Neutrophil (primary cell): ENCODE data around the gene CCL24.

Experiments used
- H3K27ac ChIP-seq: fragments of 200-600 bp; sonication (generic); 2 replicates; pipeline ENCODE4 v1.5.1; 2016; ENCODE audit warnings: mild to moderate bottlenecking, moderate library complexity
- H3K27me3 ChIP-seq: fragments of 200-600 bp; sonication (generic); 2 replicates; pipeline ENCODE4 v1.6.0; 2016; ENCODE audit warnings: mild to moderate bottlenecking
- H3K36me3 ChIP-seq: fragments of 200-600 bp; sonication (generic); 2 replicates; pipeline ENCODE4 v1.5.1; 2017
- H3K4me1 ChIP-seq, 2 experiments: fragments of 200-600 bp in 1 of 2; sonication (generic) in 1 of 2; 1 replicate in 1 of 2; 2 replicates in 1 of 2; pipeline versions ENCODE4 v1.5.1 to v1.6.1; 2013 to 2016; ENCODE audit warnings: low read depth in 1 of 2, low read length in 1 of 2, mild to moderate bottlenecking in 1 of 2, moderate library complexity in 1 of 2; ENCODE audit not compliant: control insufficient read depth in 1 of 2, insufficient read depth in 1 of 2
- H3K4me3 ChIP-seq, 2 experiments: fragments of 200-600 bp in 1 of 2; sonication (generic) in 1 of 2; 1 replicate in 1 of 2; 2 replicates in 1 of 2; pipeline ENCODE4 v1.5.1; 2013 to 2016; ENCODE audit warnings: low read depth in 1 of 2, low read length in 1 of 2, mild to moderate bottlenecking in 1 of 2, moderate library complexity in 1 of 2
- H3K9me3 ChIP-seq: fragments of 200-600 bp; sonication (generic); 2 replicates; pipeline ENCODE4 v1.5.1; 2016
- CTCF ChIP-seq: fragments of 200-600 bp; sonication (generic); IDR thresholded peaks from 2 replicates; pipeline ENCODE4 v1.5.1; 2016; ENCODE audit warnings: antibody characterized with exemption

CCL24 gene

GRCh38 chr7:75817116-75817515, 3.5 kb upstream of the CCL24 start:
- no peak for TF ChIP-seq CTCF
- H3K27ac ChIP-seq, result no peak overlapping the region
- H3K27me3 ChIP-seq, result peaks cover 7% of the 10 kb centered on the region
- H3K4me1 ChIP-seq, result no peaks in the 10 kb centered on the region
- no peaks in the 10 kb centered on the region for H3K36me3 ChIP-seq
- no peaks in the 10 kb centered on the region for H3K9me3 ChIP-seq
- H3K4me3 ChIP-seq, result no peak overlapping the region

GRCh38 chr7:75815418-75816064, 1.9 kb upstream of the CCL24 start:
- Histone ChIP-seq H3K27me3 (peaks cover 7% of the 10 kb centered on the region), H3K36me3 (no peaks in the 10 kb centered on the region), H3K4me1 (no peaks in the 10 kb centered on the region), H3K9me3 (no peaks in the 10 kb centered on the region), H3K27ac (no peak overlapping the region), H3K4me3 (no peak overlapping the region)
- TF ChIP-seq CTCF, result no peak

- Histone ChIP-seq H3K4me1 (no peaks in the 10 kb centered on the region), H3K4me3 (no peak overlapping the region), H3K36me3 (no peaks in the 10 kb centered on the region), H3K9me3 (no peaks in the 10 kb centered on the region), H3K27me3 (peaks cover 7% of the 10 kb centered on the region), H3K27ac (no peak overlapping the region)
- TF ChIP-seq CTCF, result no peak
Measured at GRCh38 chr7:75814407-75814947, 871 bp upstream of the CCL24 start.

GRCh38 chr7:75813084-75813483, 522 bp downstream of the CCL24 start:
- Histone ChIP-seq H3K36me3 (no peaks in the 10 kb centered on the region), H3K4me1 (no peaks in the 10 kb centered on the region), H3K9me3 (no peaks in the 10 kb centered on the region)

GRCh38 chr7:75811894-75812678, 1.5 kb downstream of the CCL24 start:
- Histone ChIP-seq H3K27me3 (peaks cover 7% of the 10 kb centered on the region), H3K27ac (no peak overlapping the region), H3K4me3 (no peak overlapping the region), H3K9me3 (peaks cover 2% of the 10 kb centered on the region), H3K4me1 (no peaks in the 10 kb centered on the region), H3K36me3 (no peaks in the 10 kb centered on the region)
- TF ChIP-seq CTCF, result no peak

More at GRCh38 chr7:75813084-75813483, 522 bp downstream of the CCL24 start:
- Histone ChIP-seq H3K4me3 (no peak overlapping the region), H3K27ac (no peak overlapping the region), H3K27me3 (peaks cover 7% of the 10 kb centered on the region)
- no peak for TF ChIP-seq CTCF
